MM.1S (cell line): ENCODE results near the gene MCUR1.

Experiments
- DNase-seq: peaks from one replicate; pipeline ENCODE4 v3.0.0-alpha.2; 2015
- H2AFZ ChIP-seq: fragments of 300-600 bp; sonication (generic); 2 replicates; pipeline ENCODE4 v1.6.0; 2016; ENCODE audit warnings: antibody characterized with exemption, low read length
- H3F3A ChIP-seq: fragments of 300-600 bp; sonication (generic); 2 replicates; pipeline ENCODE4 v1.6.1; 2016; ENCODE audit warnings: mild to moderate bottlenecking, antibody characterized with exemption, low read length, moderate library complexity, mixed read lengths; ENCODE audit not compliant: insufficient read depth
- H3K27ac ChIP-seq: fragments of 300-600 bp; sonication (generic); 2 replicates; pipeline ENCODE4 v1.5.1; 2016; ENCODE audit warnings: mild to moderate bottlenecking, low read length
- H3K27me3 ChIP-seq: fragments of 300-600 bp; sonication (generic); replicated peaks from 2 replicates; pipeline ENCODE4 v1.6.0; 2016; ENCODE audit warnings: low read length; ENCODE audit not compliant: insufficient read depth
- H3K36me3 ChIP-seq: fragments of 300-600 bp; sonication (generic); replicated peaks from 2 replicates; pipeline ENCODE4 v1.6.1; 2016; ENCODE audit warnings: mild to moderate bottlenecking, low read length, mixed read lengths; ENCODE audit not compliant: insufficient read depth
- H3K4me1 ChIP-seq: fragments of 300-600 bp; sonication (generic); 2 replicates; pipeline ENCODE4 v1.6.1; 2016; ENCODE audit warnings: low read length, mixed read lengths
- H3K4me2 ChIP-seq: fragments of 300-600 bp; sonication (generic); 2 replicates; pipeline ENCODE4 v1.6.0; 2016; ENCODE audit warnings: low read depth, low read length
- H3K4me3 ChIP-seq: fragments of 300-600 bp; sonication (generic); 2 replicates; pipeline ENCODE4 v1.5.1; 2016; ENCODE audit warnings: low read length, mixed read lengths
- H3K79me2 ChIP-seq: fragments of 300-600 bp; sonication (generic); 2 replicates; pipeline ENCODE4 v1.6.1; 2016; ENCODE audit warnings: mixed run types, low read length, mixed read lengths
- H3K9ac ChIP-seq: fragments of 300-600 bp; sonication (generic); 2 replicates; pipeline ENCODE4 v1.6.1; 2016; ENCODE audit warnings: low read length, mixed read lengths
- H3K9me2 ChIP-seq: fragments of 300-600 bp; sonication (generic); replicated peaks from 2 replicates; pipeline ENCODE4 v1.6.1; 2016; ENCODE audit warnings: mild to moderate bottlenecking, low read length, mixed read lengths; ENCODE audit not compliant: insufficient read depth
- H3K9me3 ChIP-seq: fragments of 300-600 bp; sonication (generic); replicated peaks from 2 replicates; pipeline ENCODE4 v1.6.1; 2016; ENCODE audit warnings: mild to moderate bottlenecking, low read length, mixed read lengths; ENCODE audit not compliant: insufficient read depth
- H4K20me1 ChIP-seq: fragments of 300-600 bp; sonication (generic); 2 replicates; pipeline ENCODE4 v1.6.1; 2016; ENCODE audit warnings: mild to moderate bottlenecking, low read length, moderate library complexity, mixed read lengths; ENCODE audit not compliant: insufficient read depth
- EZH2 ChIP-seq: fragments of 300-600 bp; sonication (generic); optimal IDR thresholded peaks from 2 replicates; pipeline ENCODE3; 2017; ENCODE audit warnings: low read depth, mild to moderate bottlenecking, antibody characterized with exemption, low read length, mixed read lengths
- EZH2phosphoT487 ChIP-seq: fragments of 300-600 bp; sonication (generic); IDR thresholded peaks from 2 replicates; pipeline ENCODE4 v1.6.1; 2018; ENCODE audit warnings: antibody characterized with exemption, low read length
- TF ChIP-seq, protein P1 (sequence below): fragments of 300-600 bp; sonication (generic); IDR thresholded peaks from 2 replicates; pipeline ENCODE4 v1.5.1; 2016; ENCODE audit warnings: antibody characterized with exemption, low read length, mixed read lengths

Gene MCUR1

GRCh38 chr6:13812359-13812642 is 2.1 kb downstream of the MCUR1 start:
- Histone ChIP-seq H3K79me2 (peaks cover 63% of the 10 kb centered on the region), H3K27ac (no peak overlapping the region)

DNA sequence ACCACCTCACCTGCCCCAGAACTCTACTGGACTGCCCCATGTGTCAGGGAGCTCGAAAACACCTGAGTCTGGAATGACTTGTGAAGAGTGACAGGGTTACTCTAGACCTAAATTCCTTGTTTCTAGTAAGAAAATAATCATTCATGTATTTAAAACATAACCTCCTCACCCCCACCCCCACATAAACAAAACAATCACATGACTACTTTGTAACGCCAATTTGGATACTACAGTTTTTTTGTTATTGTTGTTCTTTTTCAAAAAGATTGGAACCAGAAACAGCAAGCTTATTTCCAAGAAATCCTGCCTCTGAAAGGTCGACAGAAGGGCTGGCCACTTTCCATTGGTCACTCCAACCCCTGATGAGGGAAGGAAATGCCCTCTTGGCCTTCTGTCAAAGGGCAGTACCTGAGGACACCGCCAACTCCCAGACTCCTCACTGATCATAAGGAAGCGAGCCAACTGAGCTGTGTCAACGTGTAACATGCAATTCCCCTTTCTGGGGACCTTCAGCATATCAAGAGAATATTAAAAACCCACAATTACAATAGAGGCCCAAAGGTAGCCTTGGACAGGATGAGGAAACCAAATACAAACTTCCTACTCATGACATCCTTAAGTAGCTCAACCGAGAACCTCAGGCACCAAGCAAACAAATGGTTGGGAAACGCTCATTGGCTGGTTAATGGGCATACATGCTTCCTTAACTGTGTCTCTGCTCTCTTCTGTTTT is 2.6 kb downstream of the MCUR1 start:
- Histone ChIP-seq H3K27ac (no peak overlapping the region), H4K20me1 (0 out of 2 replicates have a peak, but pooled peaks cover 4% of the 10 kb centered on the region), H3K9me2 (no peaks in the 10 kb centered on the region), H3F3A (peaks cover 17% of the 10 kb centered on the region), H3K36me3 (no peaks in the 10 kb centered on the region; the same call in 1 of the 2 replicates), H3K4me1 (peaks cover 9% of the 10 kb centered on the region), H3K4me2 (no peak overlapping the region), H3K9ac (no peak overlapping the region), H3K4me3 (no peak overlapping the region), H3K79me2 (peaks cover 68% of the 10 kb centered on the region), H3K27me3 (no peaks in the 10 kb centered on the region), H3K9me3 (no peaks in the 10 kb centered on the region), H2AFZ (no peak overlapping the region)
- no peak for TF ChIP-seq EZH2
- DNase-seq, result no peak

More at GRCh38 chr6:13812359-13812642, 2.1 kb downstream of the MCUR1 start:
- no peaks in the 10 kb centered on the region for H3K27me3 ChIP-seq
- no peak for TF ChIP-seq EZH2phosphoT487
- TF ChIP-seq, protein P1, sequence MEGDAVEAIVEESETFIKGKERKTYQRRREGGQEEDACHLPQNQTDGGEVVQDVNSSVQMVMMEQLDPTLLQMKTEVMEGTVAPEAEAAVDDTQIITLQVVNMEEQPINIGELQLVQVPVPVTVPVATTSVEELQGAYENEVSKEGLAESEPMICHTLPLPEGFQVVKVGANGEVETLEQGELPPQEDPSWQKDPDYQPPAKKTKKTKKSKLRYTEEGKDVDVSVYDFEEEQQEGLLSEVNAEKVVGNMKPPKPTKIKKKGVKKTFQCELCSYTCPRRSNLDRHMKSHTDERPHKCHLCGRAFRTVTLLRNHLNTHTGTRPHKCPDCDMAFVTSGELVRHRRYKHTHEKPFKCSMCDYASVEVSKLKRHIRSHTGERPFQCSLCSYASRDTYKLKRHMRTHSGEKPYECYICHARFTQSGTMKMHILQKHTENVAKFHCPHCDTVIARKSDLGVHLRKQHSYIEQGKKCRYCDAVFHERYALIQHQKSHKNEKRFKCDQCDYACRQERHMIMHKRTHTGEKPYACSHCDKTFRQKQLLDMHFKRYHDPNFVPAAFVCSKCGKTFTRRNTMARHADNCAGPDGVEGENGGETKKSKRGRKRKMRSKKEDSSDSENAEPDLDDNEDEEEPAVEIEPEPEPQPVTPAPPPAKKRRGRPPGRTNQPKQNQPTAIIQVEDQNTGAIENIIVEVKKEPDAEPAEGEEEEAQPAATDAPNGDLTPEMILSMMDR, result no peak
- no peak for TF ChIP-seq EZH2
- peaks cover 9% of the 10 kb centered on the region for H3K4me1 ChIP-seq
- 0 out of 2 replicates have a peak overlapping the region, but pooled peaks have one; percentile 86 for H3K4me2 ChIP-seq
- no peak overlapping the region for H3K4me3 ChIP-seq
- peaks cover 17% of the 10 kb centered on the region for H3F3A ChIP-seq
- H4K20me1 ChIP-seq, result 0 out of 2 replicates have a peak, but pooled peaks cover 4% of the 10 kb centered on the region
- H3K9ac ChIP-seq, result no peak overlapping the region
- DNase-seq, result no peak
- H2AFZ ChIP-seq, result no peak overlapping the region
- H3K9me2 ChIP-seq, result no peaks in the 10 kb centered on the region
- no peaks in the 10 kb centered on the region; the same call in 1 of the 2 replicates for H3K36me3 ChIP-seq
- no peaks in the 10 kb centered on the region for H3K9me3 ChIP-seq

DNA sequence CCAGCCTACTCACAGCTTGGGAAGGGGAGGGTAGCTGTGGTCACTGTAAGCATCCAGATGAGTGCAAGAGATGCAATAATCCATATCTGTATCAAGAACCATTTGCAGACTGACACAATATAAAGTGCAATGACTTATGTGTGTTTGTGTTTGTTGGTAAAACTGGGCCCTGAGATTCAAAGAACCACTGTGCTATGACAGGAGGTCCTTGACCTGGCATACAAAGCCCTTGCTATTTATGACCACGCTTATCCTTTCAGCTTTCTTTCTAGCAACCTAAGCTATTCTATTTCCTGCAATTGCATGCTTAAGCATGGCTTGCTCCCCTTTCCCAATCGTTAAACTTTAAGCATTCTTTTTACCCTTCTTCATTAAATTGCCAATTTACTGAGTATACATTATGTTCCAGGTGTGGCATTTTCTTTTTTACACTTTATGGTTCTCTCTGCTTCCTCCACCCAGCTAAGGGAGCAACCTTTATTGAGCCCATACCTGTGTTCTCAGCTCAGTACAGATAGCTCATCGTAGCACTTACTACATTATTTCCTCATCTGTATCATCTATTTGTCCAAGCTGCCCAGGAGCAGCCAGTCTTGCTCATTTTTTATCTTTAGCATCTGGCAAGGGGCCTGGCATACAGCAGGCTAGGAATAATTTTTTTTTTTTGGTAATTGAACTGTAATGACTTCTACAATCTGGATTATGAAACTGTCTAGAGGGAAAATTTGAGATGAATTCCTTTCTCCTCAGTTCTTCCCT is 3.5 kb downstream of the MCUR1 start:
- peaks cover 9% of the 10 kb centered on the region for H3K4me1 ChIP-seq
- H3K9ac ChIP-seq, result no peak overlapping the region
- TF ChIP-seq EZH2phosphoT487 (no peak), EZH2 (no peak)
- TF ChIP-seq, protein P1, result no peak
- no peak overlapping the region for H3K27ac ChIP-seq
- H3F3A ChIP-seq, result peaks cover 17% of the 10 kb centered on the region
- H3K9me2 ChIP-seq, result no peaks in the 10 kb centered on the region
- DNase-seq, result no peak
- H3K4me2 ChIP-seq, result no peak overlapping the region
- H3K27me3 ChIP-seq, result no peaks in the 10 kb centered on the region
- H3K36me3 ChIP-seq, result no peaks in the 10 kb centered on the region; the same call in 1 of the 2 replicates
- H2AFZ ChIP-seq, result no peak overlapping the region
- H4K20me1 ChIP-seq, result 0 out of 2 replicates have a peak, but pooled peaks cover 4% of the 10 kb centered on the region
- peaks cover 68% of the 10 kb centered on the region for H3K79me2 ChIP-seq
- H3K4me3 ChIP-seq, result no peak overlapping the region
- H3K9me3 ChIP-seq, result no peaks in the 10 kb centered on the region

- Histone ChIP-seq H3K9me2 (no peaks in the 10 kb centered on the region), H3K36me3 (no peaks in the 10 kb centered on the region; the same call in 1 of the 2 replicates), H3K4me3 (no peak overlapping the region), H3K9me3 (no peaks in the 10 kb centered on the region), H3K4me2 (no peak overlapping the region), H2AFZ (no peak overlapping the region), H4K20me1 (0 out of 2 replicates have a peak, but pooled peaks cover 4% of the 10 kb centered on the region), H3K4me1 (peaks cover 4% of the 10 kb centered on the region), H3K79me2 (peaks cover 68% of the 10 kb centered on the region), H3K27ac (no peak overlapping the region), H3F3A (peaks cover 5% of the 10 kb centered on the region; the same call in 1 of the 2 replicates), H3K27me3 (no peaks in the 10 kb centered on the region), H3K9ac (no peak overlapping the region)
- DNase-seq, result no peak
- TF ChIP-seq, protein P1, result no peak
- TF ChIP-seq EZH2 (no peak), EZH2phosphoT487 (no peak)
Observed at GRCh38 chr6:13808801-13809200, 5.6 kb downstream of the MCUR1 start.
